Measurements from ENCODE around the gene KIAA1671. TPM values are rescaled to one million over a fixed set of nuclear protein-coding genes. Genes with fewer than 3 reads are reported as not detected.

KIAA1671 gene
- total and polyA plus RNA-seq, 2 of the 4 experiments (the other 2 are of a cell fraction) = 0.02 TPM; not detected in 1

- H2BK120ac ChIP-seq (ENCODE audit: low read depth, low read length) = no peak overlapping the region
- H3K4me2 ChIP-seq (ENCODE audit: low read depth, low read length) = no peak overlapping the region
- H3K23ac ChIP-seq (ENCODE audit: low read depth, low read length) = no peak overlapping the region
- no peak overlapping the region for H4K8ac ChIP-seq (ENCODE audit: low read depth in 2 of 2, low read length in 2 of 2)
- ChIA-PET CTCF (no interaction called here), POLR2A (ENCODE audit: unreplicated experiment) (no interaction called here)
- no peaks in the 10 kb centered on the region for H3K9me1 ChIP-seq (ENCODE audit: insufficient read depth, low read length)
- H2BK5ac ChIP-seq (ENCODE audit: low read depth, low read length, poor library complexity, severe bottlenecking) = no peak overlapping the region
- no peak overlapping the region for H2AK9ac ChIP-seq (replicated peaks; ENCODE audit: low read depth, low read length, poor library complexity)
- no peaks in the 10 kb centered on the region for H3K79me1 ChIP-seq (ENCODE audit: low read depth in 1 of 2, low read length in 2 of 2)
- H2BK15ac ChIP-seq (ENCODE audit: low read depth, low read length) = no peak overlapping the region
- H4K5ac ChIP-seq (ENCODE audit: low read depth, low read length) = no peak overlapping the region
- 100% methylated on average over 2 of the region's 4 CpGs; no CpG with 5 or more reads in 1 of the 2 experiments for WGBS, 2 experiments (ENCODE audit: extremely low coverage in 2 of 2, insufficient read length in 1 of 2)
- H3K18ac ChIP-seq (ENCODE audit: low read depth, low read length) = no peak overlapping the region
- H2AFZ ChIP-seq (replicated peaks; ENCODE audit: low read length, poor library complexity) = no peak overlapping the region
- H4K20me1 ChIP-seq (ENCODE audit: insufficient read depth, low read length) = no peaks in the 10 kb centered on the region
- H3K9ac ChIP-seq (ENCODE audit: low read depth, low read length) = no peak overlapping the region
- H3K56ac ChIP-seq (ENCODE audit: extremely low read depth, insufficient read depth, low read length) = no peak overlapping the region
- in situ Hi-C loops (cut with MboI; ENCODE audit: low sequenced_read_pairs) (no loop called here), intact Hi-C loops (cut with micrococcal nuclease) (no loop called here), dilution Hi-C loops (cut with HindIII; ENCODE audit: low sequenced_read_pairs, unreplicated experiment) (no loop called here)
- H2AK5ac ChIP-seq (ENCODE audit: low read depth, low read length) = no peak overlapping the region
- H3K4me1 ChIP-seq (ENCODE audit: control insufficient read depth, insufficient read depth, low read length) = no peaks in the 10 kb centered on the region
- DNase-seq (no peak), ATAC-seq (ENCODE audit: low read depth) (no peak)
- no peak overlapping the region for H3K14ac ChIP-seq (replicated peaks; ENCODE audit: low read depth, low read length)
- no peak overlapping the region for H4K91ac ChIP-seq (ENCODE audit: insufficient read depth, low read depth, low read length)
- H3K36me3 ChIP-seq (ENCODE audit: control insufficient read depth, insufficient read depth, low read length) = no peaks in the 10 kb centered on the region
- H2BK20ac ChIP-seq (ENCODE audit: low read depth, low read length) = no peak overlapping the region
- no peak overlapping the region for H3K27ac ChIP-seq (ENCODE audit: insufficient read depth, low read length)
- no peak overlapping the region for H3K4me3 ChIP-seq (ENCODE audit: insufficient read depth, low read depth, low read length)
- TF ChIP-seq POLR2A (IDR thresholded peaks at IDR 0.05; ENCODE audit: low read depth, low read length) (no peak), BHLHE40 (IDR thresholded peaks at IDR 0.05; ENCODE audit: low read depth, low read length) (no peak), ELK1 (IDR thresholded peaks at IDR 0.05; ENCODE audit: borderline replicate concordance, low read depth, low read length) (no peak), SMC3 (IDR thresholded peaks at IDR 0.05; ENCODE audit: low read depth, low read length) (no peak), MAZ (IDR thresholded peaks at IDR 0.05; ENCODE audit: borderline replicate concordance, low read depth, low read length) (no peak), CHD1 (IDR thresholded peaks at IDR 0.05; ENCODE audit: low read depth, low read length) (no peak), CEBPB (IDR thresholded peaks at IDR 0.05; ENCODE audit: low read depth, low read length) (no peak), RCOR1 (IDR thresholded peaks at IDR 0.05; ENCODE audit: insufficient replicate concordance, low read length) (no peak), FOS (IDR thresholded peaks at IDR 0.05; ENCODE audit: low read depth, low read length) (no peak), RFX5 (IDR thresholded peaks at IDR 0.05; ENCODE audit: low read depth, low read length) (no peak), RAD21 (IDR thresholded peaks at IDR 0.05; ENCODE audit: low read length) (no peak)
- TF ChIP-seq, protein P1, sequence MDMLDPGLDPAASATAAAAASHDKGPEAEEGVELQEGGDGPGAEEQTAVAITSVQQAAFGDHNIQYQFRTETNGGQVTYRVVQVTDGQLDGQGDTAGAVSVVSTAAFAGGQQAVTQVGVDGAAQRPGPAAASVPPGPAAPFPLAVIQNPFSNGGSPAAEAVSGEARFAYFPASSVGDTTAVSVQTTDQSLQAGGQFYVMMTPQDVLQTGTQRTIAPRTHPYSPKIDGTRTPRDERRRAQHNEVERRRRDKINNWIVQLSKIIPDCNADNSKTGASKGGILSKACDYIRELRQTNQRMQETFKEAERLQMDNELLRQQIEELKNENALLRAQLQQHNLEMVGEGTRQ (IDR thresholded peaks at IDR 0.05; ENCODE audit: low read depth, low read length) = no peak
- TF ChIP-seq, protein P2, sequence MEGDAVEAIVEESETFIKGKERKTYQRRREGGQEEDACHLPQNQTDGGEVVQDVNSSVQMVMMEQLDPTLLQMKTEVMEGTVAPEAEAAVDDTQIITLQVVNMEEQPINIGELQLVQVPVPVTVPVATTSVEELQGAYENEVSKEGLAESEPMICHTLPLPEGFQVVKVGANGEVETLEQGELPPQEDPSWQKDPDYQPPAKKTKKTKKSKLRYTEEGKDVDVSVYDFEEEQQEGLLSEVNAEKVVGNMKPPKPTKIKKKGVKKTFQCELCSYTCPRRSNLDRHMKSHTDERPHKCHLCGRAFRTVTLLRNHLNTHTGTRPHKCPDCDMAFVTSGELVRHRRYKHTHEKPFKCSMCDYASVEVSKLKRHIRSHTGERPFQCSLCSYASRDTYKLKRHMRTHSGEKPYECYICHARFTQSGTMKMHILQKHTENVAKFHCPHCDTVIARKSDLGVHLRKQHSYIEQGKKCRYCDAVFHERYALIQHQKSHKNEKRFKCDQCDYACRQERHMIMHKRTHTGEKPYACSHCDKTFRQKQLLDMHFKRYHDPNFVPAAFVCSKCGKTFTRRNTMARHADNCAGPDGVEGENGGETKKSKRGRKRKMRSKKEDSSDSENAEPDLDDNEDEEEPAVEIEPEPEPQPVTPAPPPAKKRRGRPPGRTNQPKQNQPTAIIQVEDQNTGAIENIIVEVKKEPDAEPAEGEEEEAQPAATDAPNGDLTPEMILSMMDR (conservative IDR thresholded peaks at IDR 0.05; ENCODE audit: low read depth, low read length) = no peak
- no peaks in the 10 kb centered on the region for H3K27me3 ChIP-seq (ENCODE audit: control insufficient read depth, insufficient read depth, low read length)
- H3K4ac ChIP-seq (ENCODE audit: low read depth, low read length) = no peak overlapping the region
- no TSS peak for BruUV-seq (replicated peaks)
- H3K9me3 ChIP-seq (ENCODE audit: control insufficient read depth, insufficient read depth, low read length) = no peaks in the 10 kb centered on the region
These were observed 244.8 kb downstream of the KIAA1671 start for GRCh38 chr22:25197340-25197739.
